H1 (cell line): Measurements from ENCODE around the gene SLC25A45. TPM values are rescaled to one million over a fixed set of nuclear protein-coding genes. Genes with fewer than 3 reads are reported as not detected.

Experiments
- CTCF ChIA-PET: fragments of 300-600 bp; sonication (Branson Sonifier 250); formaldehyde crosslinking; loops from one replicate; lab custom pipeline; 2021; ENCODE audit not compliant: partially characterized antibody; lab: Charles Lee
- POLR2A ChIA-PET: fragments of 300-600 bp; sonication (Branson Sonifier 250); formaldehyde crosslinking; loops from one replicate; lab custom pipeline; 2021; ENCODE audit warnings: inconsistent platforms; ENCODE audit not compliant: partially characterized antibody; lab: Charles Lee
- DNase-seq, 2 experiments: peaks; one replicate each; pipeline versions ENCODE4 v3.0.0 to v3.0.0-alpha.2; 2010 to 2022; ENCODE audit warnings: low spot score in 2 of 2, low read depth in 1 of 2, mixed read lengths in 1 of 2
- FAIRE-seq: peaks from 2 replicates; lab custom pipeline; 2011; peaks lifted over from hg19 to GRCh38; lab: Jason Lieb, UNC
- H2AFZ ChIP-seq: 2 replicates; pipeline ENCODE4 v1.8.1; 2012; ENCODE audit warnings: low read length, inconsistent platforms
- H2AK5ac ChIP-seq: 2 replicates; pipeline ENCODE4 v1.6.1; 2013; ENCODE audit warnings: low read depth, low read length
- H2BK120ac ChIP-seq: replicated peaks from 2 replicates; pipeline ENCODE3; 2013; ENCODE audit warnings: low read depth, low read length, inconsistent platforms
- H2BK12ac ChIP-seq: 2 replicates; pipeline ENCODE4 v1.6.1; 2013; ENCODE audit warnings: low read depth, low read length
- H2BK15ac ChIP-seq: 2 replicates; pipeline ENCODE4 v1.6.1; 2013; ENCODE audit warnings: low read length
- H2BK20ac ChIP-seq: 2 replicates; pipeline ENCODE4 v1.6.1; 2013; ENCODE audit warnings: low read length
- H2BK5ac ChIP-seq: 2 replicates; pipeline ENCODE4 v1.6.1; 2013; ENCODE audit warnings: low read depth, low read length
- H3K14ac ChIP-seq: 2 replicates; pipeline ENCODE4 v1.6.1; 2013; ENCODE audit warnings: inconsistent platforms; ENCODE audit not compliant: insufficient read length
- H3K18ac ChIP-seq: 2 replicates; pipeline ENCODE4 v1.6.1; 2013; ENCODE audit warnings: low read length; ENCODE audit errors: extremely low read depth
- H3K23ac ChIP-seq: 2 replicates; pipeline ENCODE4 v1.6.1; 2013; ENCODE audit warnings: inconsistent platforms; ENCODE audit not compliant: insufficient read length
- H3K23me2 ChIP-seq: 2 replicates; pipeline ENCODE4 v1.6.1; 2013; ENCODE audit warnings: low read depth, low read length
- H3K27ac ChIP-seq: 2 replicates; pipeline ENCODE4 v1.6.1; 2011; ENCODE audit warnings: low read depth, low read length, inconsistent platforms
- H3K27me3 ChIP-seq, 4 experiments: replicated peaks in 1 of 4; 1 replicate in 1 of 4; 2 replicates in 3 of 4; pipeline versions ENCODE4 v1.6.1 to v1.8.1; 2011 to 2013; ENCODE audit warnings: low read length in 3 of 4, mild to moderate bottlenecking in 3 of 4, inconsistent platforms in 2 of 4, mixed read lengths in 2 of 4, moderate library complexity in 1 of 4; ENCODE audit not compliant: control insufficient read depth in 3 of 4, insufficient read depth in 3 of 4; ENCODE audit errors: extremely low read depth in 1 of 4
- H3K36me3 ChIP-seq, 4 experiments: 2 replicates each; pipeline versions ENCODE4 v1.6.1 to v1.8.1; 2011 to 2013; ENCODE audit warnings: mild to moderate bottlenecking in 4 of 4, low read length in 3 of 4, moderate library complexity in 2 of 4, control low read depth in 1 of 4, inconsistent platforms in 1 of 4; ENCODE audit not compliant: insufficient read depth in 4 of 4, control insufficient read depth in 2 of 4
- H3K4ac ChIP-seq: replicated peaks from 2 replicates; pipeline ENCODE3; 2013; ENCODE audit warnings: low read length, low read depth, mixed read lengths, inconsistent platforms; ENCODE audit not compliant: insufficient read length
- H3K4me1 ChIP-seq, 4 experiments: replicated peaks in 1 of 4; 1 replicate in 1 of 4; 2 replicates in 3 of 4; pipeline versions ENCODE4 v1.6.1 to v1.8.1; 2011 to 2013; ENCODE audit warnings: low read length in 3 of 4, inconsistent platforms in 2 of 4, mixed read lengths in 1 of 4; ENCODE audit not compliant: insufficient read depth in 4 of 4, control insufficient read depth in 3 of 4
- H3K4me2 ChIP-seq, 2 experiments: 2 replicates each; pipeline versions ENCODE4 v1.6.1 to v1.8.1; 2011 to 2013; ENCODE audit warnings: low read depth in 2 of 2, low read length in 2 of 2, control low read depth in 1 of 2, inconsistent platforms in 1 of 2, mild to moderate bottlenecking in 1 of 2; ENCODE audit not compliant: insufficient read depth in 1 of 2
- H3K4me3 ChIP-seq, 4 experiments: fragments of 200-600, 300-600 bp in 1 of 4; sonication (generic), shearing (Covaris generic), sonication (Bioruptor Twin) in 1 of 4; 2 replicates each; pipeline versions ENCODE4 v1.5.1 to v1.8.1; 2011 to 2016; ENCODE audit warnings: low read length in 4 of 4, low read depth in 3 of 4, control low read depth in 2 of 4, inconsistent platforms in 2 of 4, mild to moderate bottlenecking in 2 of 4, mixed read lengths in 1 of 4, moderate library complexity in 1 of 4; ENCODE audit not compliant: insufficient read depth in 2 of 4; ENCODE audit errors: extremely low read depth in 1 of 4
- H3K56ac ChIP-seq: replicated peaks from 2 replicates; pipeline ENCODE3; 2013; ENCODE audit warnings: low read depth, mild to moderate bottlenecking, mixed read lengths, low read length, inconsistent platforms; ENCODE audit not compliant: insufficient read length
- H3K79me1 ChIP-seq: 2 replicates; pipeline ENCODE4 v1.6.1; 2013; ENCODE audit warnings: low read depth, low read length, control low read depth
- H3K79me2 ChIP-seq, 2 experiments: 2 replicates each; pipeline versions ENCODE4 v1.6.1 to v1.8.1; 2012 to 2013; ENCODE audit warnings: low read length in 2 of 2, mild to moderate bottlenecking in 2 of 2, inconsistent platforms in 1 of 2; ENCODE audit not compliant: insufficient read depth in 2 of 2, control insufficient read depth in 1 of 2
- H3K9ac ChIP-seq, 4 experiments: replicated peaks in 1 of 4; 1 replicate in 1 of 4; 2 replicates in 3 of 4; pipeline versions ENCODE4 v1.6.1 to v1.8.1; 2011 to 2013; ENCODE audit warnings: low read depth in 3 of 4, low read length in 3 of 4, control low read depth in 2 of 4, mild to moderate bottlenecking in 2 of 4, moderate library complexity in 2 of 4, inconsistent platforms in 1 of 4; ENCODE audit errors: extremely low read depth in 1 of 4
- H3K9me3 ChIP-seq, 2 experiments: 2 replicates each; pipeline versions ENCODE4 v1.6.1 to v1.8.1; 2012 to 2013; ENCODE audit warnings: mild to moderate bottlenecking in 2 of 2, moderate library complexity in 2 of 2, control low read depth in 1 of 2, inconsistent platforms in 1 of 2, low read depth in 1 of 2, low read length in 1 of 2, mixed read lengths in 1 of 2; ENCODE audit not compliant: insufficient read depth in 2 of 2
- H4K20me1 ChIP-seq, 2 experiments: replicated peaks in 1 of 2; 2 replicates each; pipeline versions ENCODE3 to v1.8.1; 2011 to 2013; ENCODE audit warnings: inconsistent platforms in 2 of 2, low read length in 2 of 2, mild to moderate bottlenecking in 1 of 2; ENCODE audit not compliant: insufficient read depth in 2 of 2, control insufficient read depth in 1 of 2
- H4K5ac ChIP-seq: 2 replicates; pipeline ENCODE4 v1.6.1; 2013; ENCODE audit warnings: low read length, low read depth, mixed read lengths, inconsistent platforms; ENCODE audit not compliant: insufficient read length
- H4K8ac ChIP-seq: 2 replicates; pipeline ENCODE4 v1.8.0; 2013; ENCODE audit warnings: mild to moderate bottlenecking, moderate library complexity, low read length, inconsistent platforms; ENCODE audit not compliant: insufficient read depth; ENCODE audit errors: extremely low read depth
- H4K91ac ChIP-seq: replicated peaks from 2 replicates; pipeline ENCODE3; 2013; ENCODE audit warnings: low read length, mixed read lengths, inconsistent platforms; ENCODE audit not compliant: insufficient read length
- CBX8 ChIP-seq: fragments of 300-800, 300-1000 bp; sonication (generic); IDR thresholded peaks from 2 replicates; pipeline ENCODE4 v1.7.1; 2016; ENCODE audit warnings: low read depth, low read length, borderline replicate concordance
- CHD2 ChIP-seq: IDR thresholded peaks from 2 replicates; pipeline ENCODE4 v1.6.1; 2012; ENCODE audit warnings: low read length, improper control_type of control experiment
- JUN ChIP-seq: IDR thresholded peaks from 2 replicates; pipeline ENCODE4 v1.6.1; 2011; ENCODE audit warnings: low read depth, mild to moderate bottlenecking, improper control_type of control experiment, low read length
- JUND ChIP-seq: IDR thresholded peaks from 2 replicates; pipeline ENCODE4 v1.6.1; 2011; ENCODE audit warnings: mild to moderate bottlenecking, improper control_type of control experiment, low read length
- KDM5A ChIP-seq: fragments of 200-600 bp; IDR thresholded peaks from 2 replicates; pipeline ENCODE4 v1.7.1; 2012; ENCODE audit warnings: mild to moderate bottlenecking, low read length, inconsistent platforms, mixed read lengths
- NRF1 ChIP-seq: IDR thresholded peaks from 2 replicates; pipeline ENCODE4 v1.6.1; 2011; ENCODE audit warnings: mild to moderate bottlenecking, low read depth, low read length, improper control_type of control experiment
- POU5F1 ChIP-seq: IDR thresholded peaks from 2 replicates; pipeline ENCODE4 v1.6.1; 2011; ENCODE audit warnings: low read depth, mild to moderate bottlenecking, low read length, moderate library complexity
- TAF7 ChIP-seq: optimal IDR thresholded peaks from 2 replicates; pipeline ENCODE3; 2011; ENCODE audit warnings: low read depth, mild to moderate bottlenecking, inconsistent platforms, low read length, moderate library complexity, borderline replicate concordance
- TEAD4 ChIP-seq: IDR thresholded peaks from 2 replicates; pipeline ENCODE4 v1.6.1; 2012; ENCODE audit warnings: low read depth, low read length, inconsistent platforms, mixed read lengths
- YY1 ChIP-seq: IDR thresholded peaks from 2 replicates; pipeline ENCODE4 v1.6.1; 2011; ENCODE audit warnings: low read depth, mild to moderate bottlenecking, low read length
- ZNF274 ChIP-seq: IDR thresholded peaks from 2 replicates; pipeline ENCODE4 v1.7.0; 2012; ENCODE audit warnings: low read length, borderline replicate concordance; ENCODE audit errors: extremely low read depth
- WGBS, 2 experiments: shearing (Covaris generic) in 1 of 2; methylation state at CpG; one replicate each; pipeline versions ENCODE4 v1.1.6 to v1.1.7; 2013 to 2015; ENCODE audit warnings: low lambda C conversion rate in 2 of 2, mixed read lengths in 2 of 2, inconsistent platforms in 1 of 2, low coverage in 1 of 2, missing lambda C conversion rate in 1 of 2; ENCODE audit not compliant: insufficient replicate concordance in 2 of 2, insufficient coverage in 1 of 2, insufficient read length in 1 of 2; ENCODE audit errors: extremely low coverage in 1 of 2, missing lambda C conversion rate in 1 of 2; 5-methylcytosine and 5-hydroxymethylcytosine counted together
- polyA plus RNA-seq, 7 experiments: library from polyadenylated mRNA; depleted of rRNA in 3 of 7; stranded (reverse) in 5 of 7; unstranded in 2 of 7; fragments of >200 nt in 5 of 7; fragments of 200-250 nt in 2 of 7; gene quantifications; 1 replicate in 5 of 7; 2 replicates in 1 of 7; 4 replicates in 1 of 7; pipeline versions ENCODE4 v1.2.1 to v1.2.3, GENCODE V29; 2011 to 2013; ENCODE audit warnings: missing spikeins in 2 of 7, mixed read lengths in 2 of 7
- total RNA-seq: library from RNA; stranded (reverse); fragmentation: NEBNext Ultra II Directional; extraction: Animal tissue kit (Norgen Biotek cat#: 25700); gene quantifications from 2 replicates; pipeline ENCODE4 v1.2.1, GENCODE V29; 2021
- TF ChIP-seq, protein P1 (sequence below): IDR thresholded peaks from 2 replicates; pipeline ENCODE4 v1.6.1; 2012; ENCODE audit warnings: inconsistent platforms

SLC25A45 gene
- total and polyA plus RNA-seq, 2 of the 8 experiments (the other 6 are each of a cell fraction or from before 2014, with no cell fraction given): 0.54 to 0.59 TPM

DNA sequence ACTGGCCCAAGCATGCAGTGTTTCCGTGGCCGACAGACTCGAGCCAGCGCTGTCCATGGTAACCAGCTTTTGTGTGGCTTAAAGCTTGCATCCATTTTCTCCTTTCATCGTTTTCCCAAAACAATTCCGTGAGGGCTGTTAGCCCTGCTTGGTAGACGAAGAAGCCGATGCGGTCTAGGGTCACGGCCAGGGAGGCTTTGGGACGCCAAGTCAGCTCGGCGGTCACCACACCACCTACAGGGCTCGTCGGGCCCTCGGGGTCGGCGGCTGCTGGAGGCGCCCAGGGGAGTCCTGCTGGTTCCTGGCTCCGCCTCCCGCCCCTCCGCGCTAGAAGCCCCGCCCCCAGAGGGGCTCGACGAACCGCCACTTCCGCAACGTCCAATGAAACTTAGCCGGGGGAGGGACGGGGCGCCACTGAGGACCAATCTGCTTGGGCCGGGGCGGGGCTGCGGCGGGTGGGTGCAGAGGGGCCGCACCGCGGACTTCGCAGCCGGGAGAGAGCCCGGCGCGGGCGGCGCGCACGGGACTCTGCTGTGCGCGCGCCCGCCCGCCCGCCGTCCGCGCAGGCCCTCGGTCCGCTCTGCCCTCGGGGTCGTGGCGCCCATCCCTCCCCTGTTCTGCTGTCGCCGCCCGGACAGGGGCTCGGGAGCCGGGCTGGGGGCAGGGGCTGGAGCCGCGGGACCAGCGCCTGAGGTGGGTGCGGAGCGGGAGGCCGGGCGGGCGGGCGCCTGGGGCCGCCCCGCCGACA, 28.0 kb downstream of the SLC25A45 start, which contains the start of gene TIGD3:
TSS of gene TIGD3 (plus strand) at position 487 of the 748 bp plus-strand sequence. CDS start 1,058 bp downstream, outside the sequence.
- H3K4me1 ChIP-seq: peaks cover 0 to 10% (median 3%) of the 10 kb centered on the region in 4 experiments; a peak in 5 of 7 replicates
- H3K4ac ChIP-seq: no peak within 1 kb of the TSS
- no peak within 1 kb of the TSS for H4K91ac ChIP-seq
- no peak within 1 kb of the TSS for H4K5ac ChIP-seq
- peak; percentile 85 to 98 for DNase-seq
- H2BK20ac ChIP-seq: no peak within 1 kb of the TSS
- H2AFZ ChIP-seq: peak within 1 kb of the TSS; percentile 72
- no peak within 1 kb of the TSS for H3K23ac ChIP-seq
- CTCF ChIA-PET: interaction anchor here (0.6 to 3.9 kb wide), 14 partner anchors 10 to 539 kb away, joined by 3 to 24 read pairs (median 3); partner anchors contain the start of gene DPF2
- H2BK12ac ChIP-seq: 0 out of 2 replicates have a peak within 1 kb of the TSS, but pooled peaks have one; percentile 63
- peak within 1 kb of the TSS in 3 of 4 experiments; percentile 15 to 48 (median 34); a peak in 4 of 7 replicates for H3K9ac ChIP-seq
- no peak within 1 kb of the TSS for H3K14ac ChIP-seq
- H2AK5ac ChIP-seq: no peak within 1 kb of the TSS
- H2BK120ac ChIP-seq: no peak within 1 kb of the TSS
- no peak within 1 kb of the TSS for H3K27ac ChIP-seq
- H3K4me2 ChIP-seq: peak within 1 kb of the TSS; percentile 90 to 100
- H3K23me2 ChIP-seq: peaks cover 9% of the 10 kb centered on the region
- FAIRE-seq: peak; percentile 36
- H2BK5ac ChIP-seq: no peak within 1 kb of the TSS
- POLR2A ChIA-PET: interaction anchor here (0.6 to 4.0 kb wide), 24 partner anchors 9 to 1115 kb away, joined by 3 to 21 read pairs (median 4); partner anchors contain the start of genes CAPN1, CDC42EP2, DPF2 and MALAT1
- H3K9me3 ChIP-seq: no peaks in the 10 kb centered on the region
- peaks cover 7 to 29% (median 19%) of the 10 kb centered on the region in 4 experiments for H3K27me3 ChIP-seq
- no peak within 1 kb of the TSS for H2BK15ac ChIP-seq
- H3K18ac ChIP-seq: no peak within 1 kb of the TSS; the same call in 1 of the 2 replicates
- H3K79me2 ChIP-seq: no peaks in the 10 kb centered on the region
- peaks cover 11 to 33% (median 18%) of the 10 kb centered on the region in 4 experiments; a peak in 7 of 8 replicates for H3K36me3 ChIP-seq
- peak within 1 kb of the TSS; percentile 65 to 90 (median 78) for H3K4me3 ChIP-seq
- peak within 1 kb of the TSS; percentile 88 for H4K8ac ChIP-seq
- H3K56ac ChIP-seq: no peak within 1 kb of the TSS
- WGBS, 2 experiments: 1% methylated on average over 18 of the region's 79 CpGs; no CpG with 5 or more reads in 1 of the 2 experiments
- H3K79me1 ChIP-seq: no peaks in the 10 kb centered on the region
- peaks cover 2 to 8% of the 10 kb centered on the region in 2 experiments for H4K20me1 ChIP-seq
- no peak for TF ChIP-seq YY1
- no peak for TF ChIP-seq TAF7
- TF ChIP-seq ZNF274: no peak
- no peak for TF ChIP-seq CBX8
- TF ChIP-seq TEAD4: no peak
- no peak for TF ChIP-seq NRF1
- TF ChIP-seq, protein P1, sequence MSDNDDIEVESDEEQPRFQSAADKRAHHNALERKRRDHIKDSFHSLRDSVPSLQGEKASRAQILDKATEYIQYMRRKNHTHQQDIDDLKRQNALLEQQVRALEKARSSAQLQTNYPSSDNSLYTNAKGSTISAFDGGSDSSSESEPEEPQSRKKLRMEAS: peak; percentile 36; the same call in 1 of the 2 replicates
- peak; percentile 72; the same call in 1 of the 2 replicates for TF ChIP-seq CHD2
- TF ChIP-seq JUND: no peak
- TF ChIP-seq JUN: no peak
- no peak for TF ChIP-seq POU5F1
- no peak for TF ChIP-seq KDM5A
